Natural killer cell treated with Interleukin-12 subunit alpha and Interleukin-12 subunit beta and Interleukin-15 and Interleukin-18, amount 100 ng/mL, for 72 hours (primary cell): Measurements from ENCODE around the gene PHLPP1. TPM values are rescaled to one million over a fixed set of nuclear protein-coding genes. Genes with fewer than 3 reads are reported as not detected.
"Not testable (repeated sequence)": the region's sequence is repeated elsewhere in the genome, so short reads cannot be mapped to it uniquely, and the experiment has no call there.

Experiments used
- ATAC-seq, 2 donors: fragments of 150-1000 bp; cut with Tn5 transposase in 1 of 2; sonication (Bioruptor Pico), chemical (Tn5 transposase) in 1 of 2; 2 replicates each; pipeline ENCODE4 v1.10.0; 2021
- DNase-seq: peaks from one replicate; pipeline ENCODE4 v3.0.0; 2022; ENCODE audit warnings: low spot score
- H3K27ac Mint-ChIP-seq, 2 donors: 1 replicate in 1 of 2; 2 replicates in 1 of 2; pipeline ENCODE4 v1.8.0; 2022; ENCODE audit warnings: mixed read lengths in 2 of 2, mild to moderate bottlenecking in 1 of 2, moderate library complexity in 1 of 2
- H3K27me3 Mint-ChIP-seq, 2 donors: 1 replicate in 1 of 2; 2 replicates in 1 of 2; pipeline ENCODE4 v1.8.0; 2022; ENCODE audit warnings: mixed read lengths in 2 of 2
- H3K36me3 Mint-ChIP-seq: one replicate; pipeline ENCODE4 v1.8.0; 2022; ENCODE audit warnings: mixed read lengths
- H3K4me1 Mint-ChIP-seq, 2 donors: 1 replicate in 1 of 2; 2 replicates in 1 of 2; pipeline ENCODE4 v1.8.0; 2022; ENCODE audit warnings: low read depth in 2 of 2, mixed read lengths in 2 of 2, mild to moderate bottlenecking in 1 of 2
- H3K4me3 Mint-ChIP-seq: one replicate; pipeline ENCODE4 v1.8.0; 2022; ENCODE audit warnings: mixed read lengths
- H3K9me3 Mint-ChIP-seq: 2 replicates; pipeline ENCODE4 v1.8.0; 2022; ENCODE audit warnings: mixed read lengths
- total RNA-seq, 2 donors: library from RNA; stranded (reverse); gene quantifications; one replicate each; pipeline ENCODE4 v1.2.3, GENCODE V29; 2022

PHLPP1 gene
- total RNA-seq, 2 donors from 2014 or later = 8.3 to 12.7 TPM

DNA sequence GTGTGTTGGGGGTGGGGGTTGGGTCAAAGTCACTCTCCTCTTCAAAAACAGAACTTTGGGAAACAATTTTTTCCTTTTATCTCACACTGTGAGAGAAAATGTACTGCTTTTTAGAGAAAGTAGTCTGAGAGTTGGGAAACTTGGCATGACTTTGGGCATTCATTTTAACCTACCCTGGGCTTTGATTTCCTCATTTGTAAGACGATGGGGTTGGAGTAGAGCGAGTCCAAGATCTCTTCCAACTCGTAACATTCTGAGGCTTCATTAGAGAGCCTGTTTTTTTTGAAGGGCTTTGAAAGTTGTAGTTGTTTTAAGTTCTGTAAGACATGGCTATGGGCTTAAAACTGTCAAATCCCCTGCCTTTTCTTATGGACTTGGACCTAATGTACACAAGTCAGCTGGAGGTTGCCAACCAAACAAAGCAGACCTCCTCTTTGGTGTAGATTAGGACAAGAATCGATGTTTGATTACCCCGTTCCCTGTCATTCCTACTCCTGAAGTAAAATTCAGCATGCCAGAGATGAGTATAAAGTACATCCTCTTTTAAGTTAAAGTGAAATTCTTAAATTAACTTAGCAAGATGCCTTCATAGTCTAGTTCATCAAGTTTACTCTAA is 8.4 kb downstream of the PHLPP1 start:
- ATAC-seq (no peak), DNase-seq (no peak)
- no peaks in the 10 kb centered on the region for H3K36me3 Mint-ChIP-seq
- H3K27me3 Mint-ChIP-seq = no peaks in the 10 kb centered on the region
- H3K27ac Mint-ChIP-seq = no peak overlapping the region
- H3K9me3 Mint-ChIP-seq = no peaks in the 10 kb centered on the region
- H3K4me3 Mint-ChIP-seq = no peak overlapping the region
- H3K4me1 Mint-ChIP-seq = peaks cover 6 to 10% of the 10 kb centered on the region in 2 donors

DNA sequence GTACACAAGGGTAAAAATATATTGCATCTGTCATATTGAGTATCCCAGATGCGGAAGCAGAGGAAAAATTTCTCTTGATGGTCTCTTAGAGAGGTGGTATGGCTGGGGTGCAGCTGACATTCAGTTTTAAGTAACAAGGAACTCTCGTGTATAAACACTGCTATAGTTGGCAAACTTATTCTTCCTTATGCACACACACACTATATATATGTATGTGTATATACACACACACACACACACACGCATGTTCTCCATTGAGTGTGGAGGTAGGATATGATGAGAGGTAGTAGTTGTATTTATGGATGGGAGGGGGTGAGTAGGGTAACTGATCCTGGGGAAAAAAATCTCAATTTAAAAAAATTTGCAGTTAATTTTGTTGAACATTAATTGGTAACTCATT is 10.6 kb downstream of the PHLPP1 start:
- no peaks in the 10 kb centered on the region for H3K4me1 Mint-ChIP-seq

DNA sequence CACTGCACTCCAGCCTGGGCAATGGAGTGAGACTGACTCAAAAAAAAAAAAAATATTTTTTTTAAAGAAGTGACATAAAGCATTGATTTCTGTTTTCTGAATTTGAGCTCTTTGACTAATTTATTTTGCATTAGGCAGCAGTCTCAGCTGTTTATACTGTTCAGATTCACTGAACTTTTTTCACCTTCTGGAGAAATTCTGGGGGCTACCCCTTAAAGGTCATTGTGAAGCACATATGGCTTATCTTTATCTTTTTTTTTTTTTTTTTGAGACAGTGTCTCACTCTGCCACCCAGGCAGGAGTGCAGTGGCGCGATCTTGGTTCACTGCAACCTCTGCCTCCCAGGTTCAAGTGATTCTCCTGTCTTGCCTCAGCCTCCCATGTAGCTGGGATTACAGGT is 12.9 kb downstream of the PHLPP1 start:
- H3K4me1 Mint-ChIP-seq = peaks cover 0 to 3% of the 10 kb centered on the region in 2 donors
- no peak overlapping the region for H3K4me3 Mint-ChIP-seq
- peaks cover 5% of the 10 kb centered on the region for H3K36me3 Mint-ChIP-seq
- H3K27ac Mint-ChIP-seq = no peak overlapping the region
- ATAC-seq = no peak
- H3K9me3 Mint-ChIP-seq = no peaks in the 10 kb centered on the region
- no peaks in the 10 kb centered on the region for H3K27me3 Mint-ChIP-seq
- DNase-seq = no peak

More for the DNA sequence above, 10.6 kb downstream of the PHLPP1 start:
- no peaks in the 10 kb centered on the region for H3K27me3 Mint-ChIP-seq
- no peak for ATAC-seq
- H3K9me3 Mint-ChIP-seq = no peaks in the 10 kb centered on the region
- DNase-seq = no peak
- no peak overlapping the region for H3K27ac Mint-ChIP-seq
- no peak overlapping the region for H3K4me3 Mint-ChIP-seq
- no peaks in the 10 kb centered on the region for H3K36me3 Mint-ChIP-seq

- ATAC-seq = no peak
- peaks cover 5% of the 10 kb centered on the region for H3K36me3 Mint-ChIP-seq
- H3K9me3 Mint-ChIP-seq = no peaks in the 10 kb centered on the region
- H3K27ac Mint-ChIP-seq = no peak overlapping the region
- DNase-seq = no peak
- no peak overlapping the region for H3K4me3 Mint-ChIP-seq
- H3K4me1 Mint-ChIP-seq = peaks cover 0 to 3% of the 10 kb centered on the region in 2 donors
- H3K27me3 Mint-ChIP-seq = no peaks in the 10 kb centered on the region
Observed at GRCh38 chr18:62729487-62730386, 14.4 kb downstream of the PHLPP1 start.

DNA sequence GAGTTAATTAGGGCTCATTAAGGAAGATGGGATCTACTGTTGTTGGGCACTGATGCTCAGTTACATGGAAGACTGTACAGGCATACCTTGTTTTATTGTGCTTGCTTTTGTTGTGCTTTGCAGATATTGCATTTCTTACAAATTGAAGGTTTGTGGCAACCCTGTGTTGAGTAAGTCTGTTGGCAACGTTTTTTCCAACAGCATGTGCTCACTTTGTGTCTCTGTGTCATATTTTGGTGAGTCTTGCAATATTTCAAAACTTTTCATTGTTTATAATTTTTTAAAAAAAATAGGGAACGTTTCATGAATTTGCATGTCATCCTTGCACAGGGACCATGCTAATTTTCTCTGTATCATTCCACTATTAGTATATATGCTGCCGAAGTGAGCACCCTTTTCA is 15.6 kb downstream of the PHLPP1 start:
- peaks cover 5% of the 10 kb centered on the region for H3K36me3 Mint-ChIP-seq
- H3K4me1 Mint-ChIP-seq = peaks cover 0 to 3% of the 10 kb centered on the region in 2 donors
- no peaks in the 10 kb centered on the region for H3K9me3 Mint-ChIP-seq
- no peak overlapping the region for H3K27ac Mint-ChIP-seq
- DNase-seq (no peak), ATAC-seq (no peak)
- no peaks in the 10 kb centered on the region for H3K27me3 Mint-ChIP-seq
- H3K4me3 Mint-ChIP-seq = no peak overlapping the region

- H3K9me3 Mint-ChIP-seq = no peaks in the 10 kb centered on the region
- H3K27me3 Mint-ChIP-seq = no peaks in the 10 kb centered on the region
- no peak overlapping the region for H3K27ac Mint-ChIP-seq
- H3K4me1 Mint-ChIP-seq = peaks cover 14 to 15% of the 10 kb centered on the region in 2 donors
- ATAC-seq (no peak), DNase-seq (no peak)
- H3K4me3 Mint-ChIP-seq = no peak overlapping the region
- peaks cover 5% of the 10 kb centered on the region for H3K36me3 Mint-ChIP-seq
Observed at GRCh38 chr18:62732617-62733016, 17.3 kb downstream of the PHLPP1 start.

- ATAC-seq (no peak), DNase-seq (no peak)
- H3K27ac Mint-ChIP-seq = no peak overlapping the region
- H3K4me1 Mint-ChIP-seq = peaks cover 15 to 16% of the 10 kb centered on the region in 2 donors
- no peak overlapping the region for H3K4me3 Mint-ChIP-seq
- peaks cover 5% of the 10 kb centered on the region for H3K36me3 Mint-ChIP-seq
- H3K27me3 Mint-ChIP-seq = no peaks in the 10 kb centered on the region
- no peaks in the 10 kb centered on the region for H3K9me3 Mint-ChIP-seq
Observed at GRCh38 chr18:62734290-62734689, 18.9 kb downstream of the PHLPP1 start.

GRCh38 chr18:62735387-62735786 is 20.0 kb downstream of the PHLPP1 start:
- DNase-seq = no peak
- H3K4me1 Mint-ChIP-seq = peaks cover 15 to 16% of the 10 kb centered on the region in 2 donors
- H3K27me3 Mint-ChIP-seq = no peaks in the 10 kb centered on the region

DNA sequence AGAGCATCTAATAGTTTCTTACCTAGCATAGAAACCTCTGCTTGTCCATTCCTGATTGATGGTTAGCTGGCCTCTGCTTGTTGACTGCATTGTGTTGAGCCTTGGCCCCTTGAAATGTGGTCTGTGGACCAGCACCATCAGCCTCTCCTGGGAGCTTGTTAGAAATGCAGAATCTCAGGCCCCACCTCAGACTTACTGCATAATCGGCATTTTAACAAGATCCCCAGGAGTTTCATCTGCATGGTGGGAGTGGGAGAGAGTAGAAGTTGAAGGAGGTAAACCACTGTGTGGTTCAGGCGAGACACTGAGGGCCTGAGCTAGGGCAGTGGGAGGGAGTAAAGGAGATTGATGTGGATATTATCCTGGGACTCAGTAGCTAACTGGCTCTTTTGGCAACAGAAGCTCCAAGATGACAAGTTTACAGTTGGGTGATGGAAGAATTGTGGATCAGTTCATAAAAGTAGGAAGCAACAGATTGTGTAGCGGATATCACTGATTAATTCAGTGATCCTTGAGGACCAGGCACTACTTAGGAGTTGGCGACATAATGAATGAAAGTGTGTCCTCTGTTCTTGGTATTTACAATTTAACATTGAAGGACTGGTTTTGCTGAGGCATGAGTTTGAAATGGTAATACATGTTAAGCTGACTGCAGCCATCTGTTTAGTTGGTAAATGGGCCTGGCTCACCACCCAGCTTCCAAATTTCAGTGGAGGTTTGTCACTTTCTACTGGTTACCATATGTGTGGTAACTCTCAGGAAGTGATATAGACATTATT is 20.9 kb downstream of the PHLPP1 start:
- Mint-ChIP-seq H3K4me1 (peaks cover 15 to 16% of the 10 kb centered on the region in 2 donors), H3K27me3 (no peaks in the 10 kb centered on the region), H3K36me3 (peaks cover 5% of the 10 kb centered on the region), H3K27ac (no peak overlapping the region), H3K4me3 (no peak overlapping the region), H3K9me3 (no peaks in the 10 kb centered on the region)
- ATAC-seq (no peak), DNase-seq (no peak)

More at GRCh38 chr18:62735387-62735786, 20.0 kb downstream of the PHLPP1 start:
- Mint-ChIP-seq H3K36me3 (peaks cover 5% of the 10 kb centered on the region), H3K9me3 (no peaks in the 10 kb centered on the region), H3K4me3 (no peak overlapping the region), H3K27ac (no peak overlapping the region)
- no peak for ATAC-seq

- Mint-ChIP-seq H3K36me3 (no peaks in the 10 kb centered on the region), H3K9me3 (no peaks in the 10 kb centered on the region), H3K4me3 (no peak overlapping the region), H3K27ac (no peak overlapping the region), H3K27me3 (no peaks in the 10 kb centered on the region), H3K4me1 (peaks cover 13 to 15% of the 10 kb centered on the region in 2 donors)
- DNase-seq = no peak
- no peak for ATAC-seq
Observed at GRCh38 chr18:62737241-62737873, 22.0 kb downstream of the PHLPP1 start.

DNA sequence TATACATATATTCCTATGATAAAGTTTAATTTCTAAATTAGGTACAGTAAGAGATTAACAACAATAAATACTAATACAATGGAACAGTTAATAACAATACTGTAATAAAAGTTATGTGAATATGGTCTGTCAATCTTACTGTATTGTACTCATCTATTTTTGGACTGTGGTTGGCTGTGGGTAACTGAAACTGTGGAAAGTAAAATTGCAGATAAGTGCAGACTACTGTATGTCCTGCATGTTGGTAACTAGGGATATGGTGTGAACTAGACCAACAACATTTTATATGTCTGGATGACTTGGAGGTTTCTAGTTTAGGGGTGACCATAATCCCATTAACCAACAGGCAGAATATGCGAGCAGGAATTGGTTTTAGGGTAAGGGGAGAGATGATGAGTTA is 23.3 kb downstream of the PHLPP1 start:
- ATAC-seq = no peak
- H3K27ac Mint-ChIP-seq = no peak overlapping the region
- DNase-seq = no peak
- H3K4me1 Mint-ChIP-seq = peaks cover 13 to 15% of the 10 kb centered on the region in 2 donors
- H3K27me3 Mint-ChIP-seq = no peaks in the 10 kb centered on the region
- no peaks in the 10 kb centered on the region for H3K9me3 Mint-ChIP-seq
- no peak overlapping the region for H3K4me3 Mint-ChIP-seq
- H3K36me3 Mint-ChIP-seq = no peaks in the 10 kb centered on the region

- DNase-seq = no peak
- Mint-ChIP-seq H3K27me3 (no peaks in the 10 kb centered on the region), H3K9me3 (no peaks in the 10 kb centered on the region), H3K36me3 (no peaks in the 10 kb centered on the region), H3K27ac (no peak overlapping the region), H3K4me1 (peaks cover 15 to 17% of the 10 kb centered on the region in 2 donors), H3K4me3 (no peak overlapping the region)
- ATAC-seq = no peak
Observed at GRCh38 chr18:62739911-62740310, 24.6 kb downstream of the PHLPP1 start.

DNA sequence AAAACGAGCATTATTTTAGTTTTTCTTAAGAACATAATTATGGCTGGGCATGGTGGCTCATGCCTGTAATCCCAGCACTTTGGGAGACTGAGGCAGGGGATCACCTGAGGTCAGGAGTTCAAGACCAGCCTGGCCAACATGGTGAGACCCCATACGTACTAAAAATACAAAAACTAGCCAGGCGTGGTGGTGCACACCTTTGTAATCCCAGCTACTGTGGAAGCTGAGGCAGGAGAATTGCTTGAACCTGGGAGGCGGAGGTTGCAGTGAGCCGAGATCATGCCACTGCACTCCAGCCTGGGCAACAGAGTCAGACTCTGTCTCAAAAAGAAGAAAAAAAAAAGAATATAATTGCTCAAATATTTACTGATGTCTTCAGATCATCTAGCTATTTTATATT is 25.3 kb downstream of the PHLPP1 start:
- not testable (repeated sequence) for H3K36me3 Mint-ChIP-seq, H3K27ac Mint-ChIP-seq, ATAC-seq, DNase-seq, H3K27me3 Mint-ChIP-seq, H3K4me3 Mint-ChIP-seq, H3K9me3 Mint-ChIP-seq
- H3K4me1 Mint-ChIP-seq = peaks cover 21 to 22% of the 10 kb centered on the region in 2 donors
